GM21360 (cell line): ENCODE data around the gene RPAP3.

Experiments used
- ATAC-seq: cut with Tn5 transposase; IDR thresholded peaks from one replicate; pipeline ENCODE4 v1.9.1; 2021; ENCODE audit warnings: mild to moderate bottlenecking, moderate library complexity; ENCODE audit not compliant: unreplicated experiment

Gene RPAP3, protein sequence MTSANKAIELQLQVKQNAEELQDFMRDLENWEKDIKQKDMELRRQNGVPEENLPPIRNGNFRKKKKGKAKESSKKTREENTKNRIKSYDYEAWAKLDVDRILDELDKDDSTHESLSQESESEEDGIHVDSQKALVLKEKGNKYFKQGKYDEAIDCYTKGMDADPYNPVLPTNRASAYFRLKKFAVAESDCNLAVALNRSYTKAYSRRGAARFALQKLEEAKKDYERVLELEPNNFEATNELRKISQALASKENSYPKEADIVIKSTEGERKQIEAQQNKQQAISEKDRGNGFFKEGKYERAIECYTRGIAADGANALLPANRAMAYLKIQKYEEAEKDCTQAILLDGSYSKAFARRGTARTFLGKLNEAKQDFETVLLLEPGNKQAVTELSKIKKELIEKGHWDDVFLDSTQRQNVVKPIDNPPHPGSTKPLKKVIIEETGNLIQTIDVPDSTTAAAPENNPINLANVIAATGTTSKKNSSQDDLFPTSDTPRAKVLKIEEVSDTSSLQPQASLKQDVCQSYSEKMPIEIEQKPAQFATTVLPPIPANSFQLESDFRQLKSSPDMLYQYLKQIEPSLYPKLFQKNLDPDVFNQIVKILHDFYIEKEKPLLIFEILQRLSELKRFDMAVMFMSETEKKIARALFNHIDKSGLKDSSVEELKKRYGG

DNA sequence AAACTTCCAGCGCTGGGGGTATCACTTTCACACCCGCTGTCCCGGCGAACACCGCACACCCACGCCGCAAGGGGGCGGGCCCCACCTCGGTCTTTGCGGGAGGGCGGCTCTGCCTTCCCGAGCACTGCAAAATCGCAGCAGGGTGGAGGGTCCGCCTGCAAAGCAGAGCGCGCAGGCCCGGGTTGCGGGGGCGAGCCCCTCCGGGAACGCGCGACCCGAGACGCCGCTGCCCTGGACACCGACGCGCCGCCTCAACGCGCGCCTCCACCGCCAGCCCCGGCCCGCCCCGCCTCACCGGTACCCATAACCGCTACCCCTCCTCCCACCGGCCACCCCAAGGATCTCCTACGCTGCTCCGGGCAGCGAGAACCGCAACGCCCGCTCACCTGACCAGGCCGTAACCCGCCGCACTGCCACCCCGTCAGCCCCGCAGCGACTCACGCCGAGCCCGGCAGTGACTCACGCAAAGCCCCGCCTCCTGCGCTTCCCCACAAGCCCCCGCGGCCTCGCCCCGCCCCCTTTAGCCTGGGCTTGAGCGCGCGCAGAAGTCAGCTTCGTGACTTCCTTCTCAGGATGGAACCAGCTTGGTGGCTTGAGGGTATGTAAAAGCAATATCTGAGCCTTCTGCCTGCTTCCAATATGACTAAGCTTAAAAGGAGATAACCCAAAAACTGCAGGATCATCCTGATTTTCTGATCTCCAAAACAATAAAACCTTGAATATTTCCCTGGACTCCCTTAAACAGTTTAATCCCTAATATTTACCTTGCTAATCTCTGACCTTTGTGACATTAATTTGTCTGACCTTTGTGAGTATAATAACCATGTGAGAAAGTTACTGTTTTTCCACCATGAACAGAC is at the start of gene RPAP3:
Gene RPAP3 (minus strand): TSS at position 465 of the 860 bp plus-strand sequence. CDS start 3,190 bp downstream, outside the sequence.
- ATAC-seq: peak; percentile 77

DNA sequence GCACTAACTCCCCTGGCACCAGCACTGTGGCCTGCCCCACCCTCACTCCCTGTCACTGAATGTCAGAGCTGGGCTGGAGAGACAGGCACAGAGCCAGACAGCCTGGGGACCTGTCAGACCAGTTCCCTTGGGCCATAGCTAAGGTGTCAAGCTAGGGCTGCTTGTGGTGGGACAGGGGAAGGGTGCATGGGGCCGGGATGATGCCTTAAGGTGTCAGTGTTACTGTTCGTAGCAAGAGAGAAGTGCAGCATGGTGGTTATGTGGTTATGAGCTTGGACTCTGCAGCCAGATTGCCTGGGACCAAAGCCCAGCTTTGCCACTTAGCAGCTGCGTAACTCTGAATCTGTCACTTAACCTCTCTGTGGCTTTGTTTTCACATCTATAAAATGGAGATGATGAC is 49.1 kb upstream of the RPAP3 start:
- ATAC-seq: peak; percentile 0

- ATAC-seq: no peak
These were observed 48.3 kb upstream of the RPAP3 start for GRCh38 chr12:47754126-47754525.

- no peak for ATAC-seq
These were observed 47.5 kb upstream of the RPAP3 start for GRCh38 chr12:47753021-47754001.

DNA sequence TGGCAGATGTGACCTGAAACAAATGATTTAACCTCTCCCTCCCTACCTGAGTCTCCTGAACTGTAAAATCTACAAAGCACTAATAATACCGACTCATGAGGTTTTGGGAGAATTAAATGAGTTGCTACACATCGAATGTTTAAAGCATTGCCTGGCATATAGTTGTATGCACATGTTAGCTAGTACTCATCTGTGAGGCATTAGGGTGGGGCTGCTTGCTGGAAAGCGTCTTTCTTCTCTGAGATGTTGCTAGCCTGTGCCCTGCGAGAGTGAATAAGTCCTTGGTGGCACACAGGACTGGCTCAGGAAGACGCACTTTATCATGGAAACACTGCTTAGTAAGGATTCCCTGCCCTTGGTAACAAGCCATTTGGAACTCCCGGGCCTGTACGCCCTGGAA is 46.7 kb upstream of the RPAP3 start:
- ATAC-seq: no peak

DNA sequence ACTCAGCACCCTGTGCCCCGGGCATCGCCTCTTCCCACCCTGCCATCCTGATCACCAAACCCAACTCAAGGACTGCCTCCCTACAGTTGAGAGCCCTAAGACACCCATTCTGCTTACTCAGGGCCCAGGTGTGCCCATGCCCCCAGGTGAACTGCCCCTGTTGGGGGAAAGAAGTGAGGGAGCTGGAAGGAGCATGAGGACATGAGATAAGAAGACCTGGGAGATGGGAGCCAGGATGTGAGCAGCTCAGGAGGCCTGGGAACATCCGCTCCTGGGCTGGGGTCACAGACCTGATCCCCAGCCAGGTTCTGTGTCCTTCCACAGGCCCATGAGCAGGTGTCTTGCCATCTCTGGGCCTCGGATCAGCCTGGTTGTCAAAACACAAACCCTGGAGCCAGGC is 46.3 kb upstream of the RPAP3 start:
- no peak for ATAC-seq

GRCh38 chr12:47751561-47751960 is 45.7 kb upstream of the RPAP3 start:
- no peak for ATAC-seq

- ATAC-seq: no peak
These were observed 45.2 kb upstream of the RPAP3 start for GRCh38 chr12:47750916-47751470.

DNA sequence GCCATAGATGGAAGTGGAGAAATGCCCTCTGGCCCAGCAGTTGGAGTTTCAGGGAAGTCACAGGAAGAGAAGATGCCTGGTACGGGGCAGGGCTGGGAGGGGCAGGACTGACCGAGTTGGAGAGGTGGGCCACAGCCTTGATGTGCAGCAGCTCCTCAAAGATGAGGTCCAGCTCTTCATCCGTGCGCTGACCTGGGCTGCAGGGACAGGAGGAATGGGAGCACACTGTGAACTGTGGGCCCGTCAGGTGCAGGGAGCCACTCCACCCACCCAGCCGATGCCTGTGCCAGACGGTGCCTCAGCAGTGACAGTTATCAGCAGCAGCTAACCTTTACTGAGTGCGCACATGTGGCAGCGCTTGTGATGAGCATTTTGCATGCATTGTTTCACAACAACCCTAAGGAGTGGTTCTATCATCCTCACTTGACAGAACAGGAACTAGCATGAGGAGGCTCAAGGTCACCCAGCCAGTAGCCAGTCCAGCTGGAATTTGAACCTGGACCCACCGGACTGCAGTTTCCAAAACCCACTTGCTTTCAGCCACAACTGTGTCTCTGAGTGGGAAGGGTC is 44.5 kb upstream of the RPAP3 start:
- ATAC-seq: no peak

GRCh38 chr12:47748899-47749298 is 43.1 kb upstream of the RPAP3 start:
- no peak for ATAC-seq

DNA sequence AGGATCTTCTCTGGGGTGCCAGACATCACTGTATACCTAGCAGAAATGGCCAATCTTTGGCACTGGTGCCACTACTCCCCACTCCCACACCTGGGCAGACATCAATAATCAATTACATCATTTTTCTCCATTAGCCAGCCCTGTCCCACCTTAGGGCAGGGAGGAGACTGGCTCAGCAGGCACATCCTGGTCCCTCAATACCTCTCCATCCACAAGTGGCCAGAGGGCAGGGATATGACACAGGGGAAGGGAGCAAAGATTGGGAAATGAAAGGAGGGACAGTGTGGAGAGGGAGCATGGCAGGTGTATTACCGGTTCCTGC is 42.6 kb upstream of the RPAP3 start:
- no peak for ATAC-seq

DNA sequence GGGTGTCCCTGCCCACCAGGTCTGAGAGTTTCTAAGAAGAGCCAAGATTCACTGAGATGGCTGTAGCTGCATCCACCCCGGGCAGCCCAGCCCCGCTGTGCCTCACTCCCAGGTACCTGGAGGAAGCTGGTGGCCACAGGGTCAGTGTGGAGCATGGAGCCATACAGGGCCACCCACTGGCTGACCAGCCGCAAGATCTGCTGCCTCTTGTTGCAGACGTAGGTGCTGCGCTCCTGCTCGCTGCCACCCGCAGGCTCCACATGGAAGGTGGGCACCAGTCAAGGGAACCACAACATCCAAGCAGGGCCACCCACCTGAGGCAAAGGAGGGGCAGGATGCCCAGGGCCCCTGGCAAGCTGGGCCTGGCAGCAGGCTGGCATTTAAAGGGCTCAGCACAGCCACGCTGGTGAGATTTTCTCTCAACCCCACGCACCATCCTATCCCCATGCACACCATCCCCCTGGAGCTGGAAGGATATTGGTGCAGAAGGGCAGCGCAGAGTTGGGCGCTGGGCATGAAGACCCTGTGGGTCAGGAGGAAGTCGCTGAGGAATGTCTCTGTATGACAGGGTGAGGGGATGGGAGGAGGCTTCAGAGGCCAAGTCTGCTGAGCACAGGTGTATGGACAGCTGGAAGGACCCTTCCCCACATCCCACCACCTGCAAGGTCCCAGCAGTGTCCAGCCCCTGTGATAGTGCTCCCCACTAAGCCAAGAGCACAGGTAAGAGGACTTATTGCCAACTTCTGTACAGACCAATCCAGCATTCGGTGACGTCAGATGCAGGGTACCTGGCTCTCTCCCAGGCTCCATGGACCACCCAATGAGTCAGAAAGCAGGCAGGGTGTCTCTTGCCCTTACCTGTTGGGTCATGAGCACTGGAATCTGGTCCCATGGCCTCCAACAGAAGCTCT is 42.0 kb upstream of the RPAP3 start:
- no peak for ATAC-seq

DNA sequence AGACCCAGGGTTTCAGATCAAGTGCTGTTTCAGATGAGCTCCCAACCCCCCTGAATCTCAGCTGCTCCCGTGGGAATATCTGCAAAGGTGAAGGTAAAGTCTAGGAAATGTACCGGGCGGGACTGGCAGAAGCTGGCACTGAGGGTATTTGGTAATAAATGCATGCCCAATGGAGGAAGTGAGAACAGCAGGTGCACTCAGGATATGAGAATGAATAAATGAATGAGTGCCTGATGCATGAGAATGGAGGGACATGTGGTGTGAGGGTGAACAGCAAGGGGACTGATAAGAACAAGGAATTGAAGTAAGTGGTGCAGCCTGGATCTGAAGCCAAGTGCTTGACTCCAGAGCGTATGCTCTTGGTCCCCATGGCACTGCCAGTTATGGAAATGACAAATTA is 41.3 kb upstream of the RPAP3 start:
- ATAC-seq: no peak

DNA sequence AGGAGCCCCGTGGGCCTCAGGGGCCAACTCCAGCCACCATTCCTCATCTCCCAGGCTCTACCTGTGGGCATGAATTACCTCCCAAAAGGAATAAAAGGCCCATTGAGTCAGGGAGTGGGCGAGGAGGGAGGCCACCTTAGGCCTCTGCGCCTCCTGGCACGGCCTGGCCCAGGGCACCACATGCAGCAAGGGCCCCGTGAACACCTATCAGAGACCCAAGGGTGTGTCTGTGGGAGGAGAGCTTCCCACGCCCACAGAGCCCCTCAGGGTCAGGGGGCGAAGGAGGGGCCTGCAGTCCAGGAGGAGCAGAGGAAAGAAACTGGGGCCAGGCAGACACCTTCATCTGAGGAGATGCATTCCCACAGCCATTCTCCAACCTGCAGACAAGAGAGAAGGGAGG is 40.7 kb upstream of the RPAP3 start:
- ATAC-seq: no peak

- ATAC-seq: no peak
These were observed 40.2 kb upstream of the RPAP3 start for GRCh38 chr12:47746073-47746472.

DNA sequence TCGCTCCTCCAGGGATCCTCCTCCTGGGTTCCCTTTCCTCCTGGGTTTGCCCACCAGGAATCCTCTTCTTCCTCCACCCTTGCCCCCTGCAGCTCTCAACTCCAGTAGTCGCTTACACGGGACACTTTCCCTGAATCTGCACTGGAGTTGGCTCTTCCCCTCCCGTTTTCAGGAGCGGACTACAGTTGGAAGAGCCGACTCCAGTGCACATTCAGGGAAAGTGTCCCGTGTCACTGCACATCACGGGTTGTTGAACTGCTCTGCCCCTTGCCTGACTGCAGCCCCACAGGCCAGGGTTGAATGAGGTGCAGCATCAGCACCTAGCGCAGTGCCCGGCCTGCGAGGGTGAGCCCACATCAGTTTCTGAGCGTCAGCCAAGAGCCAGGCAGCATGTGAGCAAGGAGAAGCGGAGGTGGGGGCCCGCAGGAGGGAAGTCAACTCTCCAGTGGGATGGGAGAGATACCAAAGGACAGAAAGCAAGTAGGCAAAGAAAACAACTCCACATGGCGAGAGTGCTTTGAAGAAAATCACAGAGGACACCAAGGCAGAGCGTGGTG is 39.7 kb upstream of the RPAP3 start:
- no peak for ATAC-seq

GRCh38 chr12:47744778-47745436 is 39.1 kb upstream of the RPAP3 start:
- ATAC-seq: no peak
